Pancreas (tissue), 10 donors: Measurements from ENCODE around the gene PKHD1. TPM values are rescaled to one million over a fixed set of nuclear protein-coding genes. Genes with fewer than 3 reads are reported as not detected.

Experiments used
- ATAC-seq, 4 donors: fragments of 200-7000 bp; cut with Tn5 transposase; one replicate each; pipeline versions ENCODE4 v1.8.0 to v1.9.1; 2020; ENCODE audit warnings: mild to moderate bottlenecking in 4 of 4, moderate library complexity in 4 of 4
- DNase-seq, 6 donors: peaks; one replicate each; pipeline ENCODE4 v3.0.0-alpha.2; 2020
- FAIRE-seq: peaks from 2 replicates; lab custom pipeline; 2012; peaks lifted over from hg19 to GRCh38; lab: Jason Lieb, UNC
- H3K27ac ChIP-seq, 4 donors: fragments of 200-600 bp; sonication (generic); 1 replicate in 3 of 4; 2 replicates in 1 of 4; pipeline versions ENCODE4 v1.5.0 to v1.8.0; 2020
- H3K27me3 ChIP-seq, 4 donors: fragments of 200-600 bp; one replicate each; pipeline ENCODE4 v1.8.0; 2021
- H3K36me3 ChIP-seq, 3 donors: fragments of 200-600 bp; sonication (generic) in 1 of 3; one replicate each; pipeline versions ENCODE4 v1.5.0 to v1.8.0; 2020 to 2021
- H3K4me1 ChIP-seq, 3 donors: fragments of 200-600 bp; one replicate each; pipeline ENCODE4 v1.8.0; 2021
- H3K4me3 ChIP-seq, 4 donors: fragments of 200-600 bp; sonication (generic) in 2 of 4; one replicate each; pipeline versions ENCODE4 v1.5.0 to v1.8.0; 2020 to 2021
- H3K9me3 ChIP-seq, 4 donors: fragments of 200-600 bp; one replicate each; pipeline ENCODE4 v1.8.0; 2021
- CTCF ChIP-seq, 4 donors: fragments of 200-600 bp; sonication (generic) in 3 of 4; IDR thresholded peaks; one replicate each; pipeline versions ENCODE4 v1.5.0 to v1.8.0; 2021; ENCODE audit warnings: antibody characterized with exemption in 4 of 4
- WGBS, 2 donors: extraction: QIAGEN DNeasy Blood & Tissue Kit; methylation state at CpG; one replicate each; pipeline ENCODE4 v1.1.7; 2013; 5-methylcytosine and 5-hydroxymethylcytosine counted together
- intact Hi-C, 3 donors: fragments of 100-400 bp; cut with DNase I; formaldehyde crosslinking; loops; one replicate each; pipeline versions ENCODE4 v1.11.1 to v1.14.2; 2022
- polyA plus RNA-seq, 2 donors: library from polyadenylated mRNA; stranded (reverse); fragments of 200-250 nt; gene quantifications; one replicate each; pipeline ENCODE4 v1.2.3, GENCODE V29; 2013
- total RNA-seq, 6 donors: library from RNA; stranded (reverse); fragmentation: NEBNext Ultra II Directional in 4 of 6; extraction: Animal tissue kit (Norgen Biotek cat#: 25700) in 4 of 6; gene quantifications; one replicate each; pipeline versions ENCODE4 v1.2.1 to v1.2.4, GENCODE V29; 2021 to 2023
- donor health status: healthy with polysubstance abuse.
- donor health status: DM: no; HTN: no; CAD: no; lungs with moderate emphysema.
- donor health status: DM: no; HTN: no; CAD: no.
- donor health status: control.
- donor health status: control.
- donor health status: Bipolar disorder and iron deficiency.
- donor health status: DM: yes; HTN: yes; CAD: no.
- donor health status: DM: no; HTN: no; CAD: no.
- donor health status: DM: no; HTN: no; CAD: no.
- donor health status: DM: yes; HTN: yes; CAD: no.

The PKHD1 gene
- total and polyA plus RNA-seq, 8 donors: 6.4 to 33.0 (median 16.3) TPM

DNA sequence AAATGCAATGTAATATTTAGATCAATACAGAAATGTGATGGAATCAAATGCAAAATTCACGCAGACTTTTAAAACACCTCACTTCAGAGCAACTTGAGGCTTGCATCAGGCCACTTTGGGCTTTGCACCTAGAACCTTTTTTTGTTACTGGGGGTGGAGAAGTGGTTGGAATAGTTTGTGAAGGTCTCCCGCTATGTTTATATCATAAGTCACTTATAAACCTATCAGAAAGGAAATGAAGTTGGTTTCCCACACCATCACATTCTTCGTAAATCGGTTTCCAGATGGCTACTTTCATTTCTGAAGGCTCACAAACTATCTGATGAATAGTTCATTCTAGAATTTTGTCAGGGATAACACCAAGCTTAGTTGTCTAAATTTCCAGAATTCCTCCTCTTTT lies 74.8 kb downstream of the PKHD1 start:
- intact Hi-C loops: loop anchor here in 1 of 3 donors (10.0 kb wide), 1 partner anchor 158 kb away; no protein-coding TSS in a partner anchor
- no peak overlapping the region for H3K4me3 ChIP-seq
- DNase-seq (no peak), FAIRE-seq (no peak), ATAC-seq (peak in 2 of 4 donors; percentile 23 to 29)
- no peaks in the 10 kb centered on the region for H3K27me3 ChIP-seq
- H3K27ac ChIP-seq: peak overlapping the region in 1 of 4 donors; percentile 12
- WGBS, 2 donors: 65 to 68% methylated on average over 4 of the region's 4 CpGs
- TF ChIP-seq CTCF (IDR thresholded peaks at IDR 0.05): no peak
- H3K4me1 ChIP-seq: no peaks in the 10 kb centered on the region
- no peaks in the 10 kb centered on the region for H3K9me3 ChIP-seq
- peaks cover 0 to 9% (median 0%) of the 10 kb centered on the region in 3 donors for H3K36me3 ChIP-seq

- Histone ChIP-seq H3K9me3 (no peaks in the 10 kb centered on the region), H3K4me1 (peaks cover 0 to under 1% (median under 1%) of the 10 kb centered on the region in 3 donors), H3K27me3 (no peaks in the 10 kb centered on the region), H3K27ac (no peak overlapping the region), H3K4me3 (no peak overlapping the region), H3K36me3 (peaks cover 0 to 3% (median 0%) of the 10 kb centered on the region in 3 donors)
- TF ChIP-seq CTCF (IDR thresholded peaks at IDR 0.05): no peak
- DNase-seq (no peak), ATAC-seq (no peak), FAIRE-seq (no peak)
- intact Hi-C loops: loop anchor here in 1 of 3 donors (10.0 kb wide), 1 partner anchor 156 kb away; no protein-coding TSS in a partner anchor
- WGBS, 2 donors: 57 to 65% methylated on average over 1 of the region's 1 CpG
Observed at GRCh38 chr6:52010806-52011205, 76.6 kb downstream of the PKHD1 start.

GRCh38 chr6:52010145-52010544 lies 77.3 kb downstream of the PKHD1 start:
- DNase-seq (no peak), FAIRE-seq (no peak), ATAC-seq (no peak)
- no peaks in the 10 kb centered on the region for H3K9me3 ChIP-seq
- H3K4me1 ChIP-seq: peaks cover 0 to 5% (median 3%) of the 10 kb centered on the region in 3 donors
- H3K36me3 ChIP-seq: no peaks in the 10 kb centered on the region
- H3K27ac ChIP-seq: no peak overlapping the region
- WGBS, 2 donors: 61 to 67% methylated on average over 6 of the region's 6 CpGs
- no peak overlapping the region for H3K4me3 ChIP-seq
- intact Hi-C loops: loop anchor here in 1 of 3 donors (10.0 kb wide), 1 partner anchor 155 kb away; no protein-coding TSS in a partner anchor
- TF ChIP-seq CTCF (IDR thresholded peaks at IDR 0.05): no peak
- H3K27me3 ChIP-seq: no peaks in the 10 kb centered on the region

DNA sequence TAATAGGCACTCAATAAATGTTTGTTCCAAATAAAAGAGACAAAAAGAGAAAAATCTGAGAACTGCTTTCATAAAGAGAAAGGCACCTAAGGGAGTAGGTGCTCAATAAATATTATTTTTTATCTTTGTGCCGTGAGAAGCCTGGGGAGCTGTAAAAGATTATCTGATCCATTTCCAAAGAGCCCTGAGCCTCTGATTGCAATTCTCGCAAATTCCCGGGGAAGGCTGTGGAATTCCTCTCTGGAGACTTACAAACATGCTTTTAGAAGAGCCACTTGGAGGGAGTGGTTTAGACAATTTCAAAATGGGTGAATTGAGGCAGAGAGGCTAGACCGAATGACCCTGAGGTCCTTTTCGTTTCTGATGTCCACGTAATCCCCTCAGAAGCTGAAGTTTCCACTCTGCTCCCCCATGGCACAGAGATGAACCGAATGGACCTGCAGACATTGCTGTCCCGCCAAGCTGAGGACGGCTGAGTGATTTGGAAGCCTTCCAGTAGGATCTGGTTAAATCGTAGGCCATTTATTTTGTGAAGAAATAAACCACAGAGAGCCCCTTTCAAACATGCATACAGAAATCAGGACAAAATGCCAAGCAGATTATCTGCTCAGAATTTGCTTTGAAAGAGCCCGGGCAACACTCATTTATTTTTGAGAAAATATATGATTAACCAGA lies 77.8 kb downstream of the PKHD1 start:
- Histone ChIP-seq H3K9me3 (no peaks in the 10 kb centered on the region), H3K4me3 (no peak overlapping the region), H3K4me1 (peaks cover 0 to 5% (median 3%) of the 10 kb centered on the region in 3 donors), H3K27ac (no peak overlapping the region), H3K36me3 (no peaks in the 10 kb centered on the region), H3K27me3 (no peaks in the 10 kb centered on the region)
- FAIRE-seq (no peak), ATAC-seq (no peak), DNase-seq (no peak)
- 47 to 50% methylated on average over 11 of the region's 11 CpGs for WGBS, 2 donors
- intact Hi-C loops: loop anchor here in 1 of 3 donors (10.0 kb wide), 1 partner anchor 155 kb away; no protein-coding TSS in a partner anchor
- TF ChIP-seq CTCF (IDR thresholded peaks at IDR 0.05): no peak

- H3K4me3 ChIP-seq: no peak overlapping the region
- FAIRE-seq: no peak
- intact Hi-C loops: no loop called here
- no peak overlapping the region for H3K27ac ChIP-seq
- H3K36me3 ChIP-seq: no peaks in the 10 kb centered on the region
- no peaks in the 10 kb centered on the region for H3K27me3 ChIP-seq
- WGBS, 2 donors: 85 to 90% methylated on average over 3 of the region's 3 CpGs
- TF ChIP-seq CTCF (IDR thresholded peaks at IDR 0.05): no peak
- ATAC-seq: no peak
- H3K9me3 ChIP-seq: no peaks in the 10 kb centered on the region
- DNase-seq: no peak
- no peaks in the 10 kb centered on the region for H3K4me1 ChIP-seq
Observed at GRCh38 chr6:52000064-52000463, 87.3 kb downstream of the PKHD1 start.
